ENCODE results near the gene LGALS14. TPM values are rescaled to one million over a fixed set of nuclear protein-coding genes. Genes with fewer than 3 reads are reported as not detected.

Gene LGALS14
- total RNA-seq, result not detected

- TF ChIP-seq POLR2A (IDR thresholded peaks at IDR 0.05), result no peak
- TF ChIP-seq CTCF (IDR thresholded peaks at IDR 0.05), result no peak
- no peak for DNase-seq
- Histone ChIP-seq H3K27me3 (peaks cover 0 to 19% (median 0%) of the 10 kb centered on the region in 4 donors), H3K4me3 (no peak within 1 kb of the TSS), H3K9me3 (no peaks in the 10 kb centered on the region), H3K36me3 (no peaks in the 10 kb centered on the region), H3K27ac (no peak within 1 kb of the TSS), H3K4me1 (no peaks in the 10 kb centered on the region)
- 46 to 52% methylated on average over 5 to 6 of the region's 6 CpGs for WGBS, 2 donors
- intact Hi-C loops (cut with DNase I), result no loop called here
Observed at GRCh38 chr19:39704181-39705044, at the start of gene LGALS14. LGALS14 (plus strand) TSS chr19:39704481; CDS start chr19:39704529, 48 bp downstream.

- TF ChIP-seq CTCF (IDR thresholded peaks at IDR 0.05), result no peak
- TF ChIP-seq POLR2A (IDR thresholded peaks at IDR 0.05), result no peak
- H3K4me1 ChIP-seq, result no peaks in the 10 kb centered on the region
- 27 to 42% methylated on average over 3 of the region's 3 CpGs for WGBS, 2 donors
- no peak within 1 kb of the TSS for H3K4me3 ChIP-seq
- no peak for DNase-seq
- H3K36me3 ChIP-seq, result no peaks in the 10 kb centered on the region
- H3K27me3 ChIP-seq, result peaks cover 0 to 7% (median 0%) of the 10 kb centered on the region in 4 donors
- no peak within 1 kb of the TSS for H3K27ac ChIP-seq
- no peaks in the 10 kb centered on the region for H3K9me3 ChIP-seq
- intact Hi-C loops (cut with DNase I), result no loop called here
Observed at GRCh38 chr19:39655613-39656012, 48.7 kb upstream of the LGALS14 start, which contains the start of gene LGALS16. LGALS16 (plus strand) TSS chr19:39655913; CDS start chr19:39655962, 49 bp downstream.

- no peaks in the 10 kb centered on the region for H3K36me3 ChIP-seq
- no peaks in the 10 kb centered on the region for H3K9me3 ChIP-seq
- DNase-seq, result no peak
- TF ChIP-seq POLR2A (IDR thresholded peaks at IDR 0.05) (no peak), CTCF (IDR thresholded peaks at IDR 0.05) (no peak)
- H3K4me1 ChIP-seq, result no peaks in the 10 kb centered on the region
- no peak overlapping the region for H3K4me3 ChIP-seq
- peaks cover 0 to 16% (median 0%) of the 10 kb centered on the region in 4 donors for H3K27me3 ChIP-seq
- 72 to 74% methylated on average over 4 of the region's 4 CpGs for WGBS, 2 donors
- intact Hi-C loops (cut with DNase I), result no loop called here
- no peak overlapping the region for H3K27ac ChIP-seq
Observed at GRCh38 chr19:39659791-39660190, 44.5 kb upstream of the LGALS14 start.

- intact Hi-C loops (cut with DNase I), result no loop called here
- WGBS, 2 donors, result 75 to 78% methylated on average over 4 of the region's 4 CpGs
Observed at GRCh38 chr19:39660661-39661060, 43.6 kb upstream of the LGALS14 start.

More at GRCh38 chr19:39660661-39661060, 43.6 kb upstream of the LGALS14 start:
- Histone ChIP-seq H3K27ac (no peak overlapping the region), H3K27me3 (peaks cover 0 to 16% (median 0%) of the 10 kb centered on the region in 4 donors), H3K4me3 (no peak overlapping the region), H3K9me3 (no peaks in the 10 kb centered on the region), H3K36me3 (no peaks in the 10 kb centered on the region), H3K4me1 (no peaks in the 10 kb centered on the region)
- TF ChIP-seq POLR2A (IDR thresholded peaks at IDR 0.05) (no peak), CTCF (IDR thresholded peaks at IDR 0.05) (no peak)
- DNase-seq, result no peak

All from esophagus squamous epithelium (tissue), 5 donors.